A549 (cell line): ENCODE data around the gene TSPAN4. TPM values are rescaled to one million over a fixed set of nuclear protein-coding genes. Genes with fewer than 3 reads are reported as not detected.
A peak's percentile ranks its signal among the peaks of the same experiment; 100 is the strongest.

Experiments
- ATAC-seq, 2 experiments: fragments of 200-7000 bp in 1 of 2; fragments of >200 bp in 1 of 2; cut with Nextera tagmentation in 1 of 2; cut with Tn5 transposase in 1 of 2; 3 replicates each; pipeline versions ENCODE4 v1.8.0 to v1.9.1; 2018 to 2020; ENCODE audit warnings: mild to moderate bottlenecking in 1 of 2, moderate library complexity in 1 of 2
- CTCF ChIA-PET: fragments of 300-600 bp; sonication (Branson Sonifier 250); formaldehyde crosslinking; extraction: SDS; loops from one replicate; lab custom pipeline; 2021; ENCODE audit warnings: antibody characterized with exemption, inconsistent platforms; lab: Yijun Ruan, JAX
- POLR2A ChIA-PET: fragments of 350-600 bp; formaldehyde crosslinking; extraction: SDS; loops from one replicate; lab custom pipeline; 2021; ENCODE audit warnings: antibody characterized with exemption, inconsistent platforms; lab: Yijun Ruan, JAX
- DNase-seq, 2 experiments: peaks; one replicate each; pipeline versions ENCODE4 v3.0.0 to v3.0.0-alpha.2; 2011 to 2016; ENCODE audit warnings: low read depth in 1 of 2, low spot score in 1 of 2
- FAIRE-seq: peaks from 2 replicates; lab custom pipeline; 2011; peaks lifted over from hg19 to GRCh38; lab: Jason Lieb, UNC
- H3K27ac ChIP-seq, 2 experiments: fragments of >200 bp; sonication (Bioruptor Twin); formaldehyde crosslinking; 3 replicates each; pipeline ENCODE4 v1.5.1; 2016 to 2017
- H3K4me1 ChIP-seq: fragments of >200 bp; sonication (Bioruptor Twin); formaldehyde crosslinking; 3 replicates; pipeline ENCODE4 v1.6.1; 2016
- H3K4me2 ChIP-seq: fragments of >200 bp; sonication (Bioruptor Twin); formaldehyde crosslinking; 3 replicates; pipeline ENCODE4 v1.6.1; 2016
- H3K4me3 ChIP-seq: fragments of >200 bp; sonication (Bioruptor Twin); formaldehyde crosslinking; 3 replicates; pipeline ENCODE4 v1.5.1; 2016
- H3K9me3 ChIP-seq: fragments of >200 bp; sonication (Bioruptor Twin); formaldehyde crosslinking; 3 replicates; pipeline ENCODE4 v1.6.1; 2016
- CHD4 ChIP-seq: fragments of 200-600 bp; sonication (generic); IDR thresholded peaks from 2 replicates; pipeline ENCODE4 v1.6.1; 2016; ENCODE audit warnings: antibody characterized with exemption, mild to moderate bottlenecking, borderline replicate concordance
- HES2 ChIP-seq: fragments of >200 bp; sonication (Bioruptor Twin); formaldehyde crosslinking; IDR thresholded peaks from 2 replicates; pipeline ENCODE4 v1.6.1; 2016
- JUN ChIP-seq, 2 experiments: fragments of >200 bp; sonication (Bioruptor Twin); formaldehyde crosslinking; IDR thresholded peaks; 2 replicates in 1 of 2; 3 replicates in 1 of 2; pipeline ENCODE4 v1.6.1; 2016 to 2017
- JUNB ChIP-seq: fragments of >200 bp; sonication (Bioruptor Twin); formaldehyde crosslinking; IDR thresholded peaks from 2 replicates; pipeline ENCODE4 v1.6.1; 2016
- MAZ ChIP-seq: fragments of 150-350 bp; IDR thresholded peaks from 2 replicates; pipeline ENCODE4 v1.6.1; 2014; ENCODE audit warnings: antibody characterized with exemption, low read depth, low read length, borderline replicate concordance
- NFE2L2 ChIP-seq: fragments of 150-350 bp; conservative IDR thresholded peaks from 2 replicates; pipeline ENCODE4 v1.6.1; 2014; ENCODE audit warnings: low read length
- PBX3 ChIP-seq: IDR thresholded peaks from 2 replicates; pipeline ENCODE4 v1.6.1; 2012
- POLR2AphosphoS2 ChIP-seq: conservative IDR thresholded peaks from 2 replicates; pipeline ENCODE4 v1.6.1; 2012; ENCODE audit warnings: low read length, improper control_type of control experiment, inconsistent platforms
- ZC3H11A ChIP-seq: fragments of 450-650 bp; IDR thresholded peaks from 2 replicates; pipeline ENCODE4 v1.6.1; 2014; ENCODE audit warnings: antibody characterized with exemption, mild to moderate bottlenecking
- ZSCAN20 ChIP-seq: fragments of 250-450 bp; sonication (Bioruptor Pico); IDR thresholded peaks from 2 replicates; pipeline ENCODE4 v1.8.0; 2022; ENCODE audit warnings: mild to moderate bottlenecking, moderate library complexity
- WGBS: methylation state at CpG from one replicate; pipeline ENCODE4 v1.1.6; 2017; ENCODE audit errors: missing lambda C conversion rate; 5-methylcytosine and 5-hydroxymethylcytosine counted together
- polyA plus RNA-seq, 4 experiments: library from polyadenylated mRNA; depleted of rRNA in 3 of 4; stranded (reverse); fragments of >200 nt; fragmentation: RNase III in 1 of 4; extraction: RNeasy Plus Mini Kit Qiagen cat#74134 plus additional on column Dnase treatment in 1 of 4; gene quantifications; 2 replicates in 3 of 4; 3 replicates in 1 of 4; pipeline ENCODE4 v1.2.3, GENCODE V29; 2011 to 2017

TSPAN4 gene
- polyA plus RNA-seq, 2 of the 4 experiments (the other 2 are of a cell fraction) = 83.5 to 145 TPM

GRCh38 chr11:860234-861104 is 17.8 kb downstream of the TSPAN4 start:
- H3K4me2 ChIP-seq = no peak overlapping the region
- H3K4me1 ChIP-seq = peaks cover 52% of the 10 kb centered on the region
- no peaks in the 10 kb centered on the region for H3K9me3 ChIP-seq
- ATAC-seq (peak in 1 of 2 experiments; percentile 1; a peak in 2 of 6 replicates), DNase-seq (no peak), FAIRE-seq (no peak)
- TF ChIP-seq HES2 (no peak), ZSCAN20 (CRISPR knock-in tag) (no peak), ZC3H11A (no peak), PBX3 (peak; percentile 37), JUN (IDR thresholded peaks at IDR 0.05) (peak in 1 of 2 experiments; percentile 28; a peak in 1 of 5 replicates)
- ChIA-PET CTCF (interaction anchor here (0.7 to 9.0 kb wide), 5 partner anchors 9 to 191 kb away, joined by 3 to 34 read pairs (median 3); no protein-coding TSS in a partner anchor), POLR2A (interaction anchor here (1.0 to 1.2 kb wide), 2 partner anchors 9 to 12 kb away, joined by 5 to 7 read pairs; no protein-coding TSS in a partner anchor)
- H3K27ac ChIP-seq = peak overlapping the region in 1 of 2 experiments; percentile 71; a peak in 3 of 6 replicates
- 88% methylated on average over 16 of the region's 21 CpGs for WGBS
- no peak overlapping the region for H3K4me3 ChIP-seq

- H3K9me3 ChIP-seq = no peaks in the 10 kb centered on the region
- peaks cover 58% of the 10 kb centered on the region for H3K4me1 ChIP-seq
- WGBS = 90% methylated on average over 10 of the region's 14 CpGs
- CTCF ChIA-PET = interaction anchor here (1.1 to 9.0 kb wide), 3 partner anchors 13 to 190 kb away, joined by 3 to 34 read pairs (median 32); no protein-coding TSS in a partner anchor
- ATAC-seq (no peak), DNase-seq (no peak), FAIRE-seq (no peak)
- TF ChIP-seq JUN (IDR thresholded peaks at IDR 0.05) (peak in 1 of 2 experiments; percentile 16; a peak in 1 of 5 replicates), MAZ (no peak)
- POLR2A ChIA-PET = no interaction called here
- H3K4me3 ChIP-seq = no peak overlapping the region
- H3K27ac ChIP-seq = no peak overlapping the region; a peak in 1 of 6 replicates
- H3K4me2 ChIP-seq = no peak overlapping the region
Measured at GRCh38 chr11:861105-861479, 18.4 kb downstream of the TSPAN4 start.

- no peak overlapping the region for H3K4me3 ChIP-seq
- no peak for FAIRE-seq
- peak; percentile 76; the same call in 1 of the 2 replicates for TF ChIP-seq POLR2AphosphoS2
- TF ChIP-seq PBX3 = 0 out of 2 replicates have a peak, but pooled peaks have one; percentile 11
- TF ChIP-seq JUNB = no peak
- TF ChIP-seq, all 56 proteins: peak for 2
- CTCF ChIA-PET = interaction anchor here (1.0 to 9.0 kb wide), 3 partner anchors 14 to 189 kb away, joined by 3 to 34 read pairs (median 32); no protein-coding TSS in a partner anchor
- ATAC-seq (peak in 1 of 2 experiments; percentile 5; a peak in 3 of 6 replicates), DNase-seq (no peak)
- no peaks in the 10 kb centered on the region for H3K9me3 ChIP-seq
- peaks cover 63% of the 10 kb centered on the region for H3K4me1 ChIP-seq
- peak overlapping the region in 1 of 2 experiments; percentile 2; a peak in 1 of 6 replicates for H3K27ac ChIP-seq
- 0 out of 3 replicates have a peak overlapping the region, but pooled peaks have one; percentile 4 for H3K4me2 ChIP-seq
- WGBS = 78% methylated on average over 15 of the region's 20 CpGs
- POLR2A ChIA-PET = no interaction called here
Measured at GRCh38 chr11:862081-862661, 19.5 kb downstream of the TSPAN4 start.

GRCh38 chr11:862696-863022 is 20.0 kb downstream of the TSPAN4 start:
- Histone ChIP-seq H3K4me2 (no peak overlapping the region), H3K9me3 (no peaks in the 10 kb centered on the region), H3K27ac (no peak overlapping the region), H3K4me3 (no peak overlapping the region), H3K4me1 (peaks cover 63% of the 10 kb centered on the region)
- DNase-seq (no peak), FAIRE-seq (no peak), ATAC-seq (no peak)
- TF ChIP-seq NFE2L2 = no peak
- TF ChIP-seq CHD4 = no peak
- POLR2A ChIA-PET = no interaction called here
- CTCF ChIA-PET = interaction anchor here (3.7 kb wide), 1 partner anchor 14 kb away, joined by 34 read pairs; no protein-coding TSS in a partner anchor
- WGBS = 90% methylated on average over 3 of the region's 12 CpGs
